GM12864 (cell line): ENCODE data around the gene MRRF.

Source experiments
- DNase-seq: peaks from one replicate; pipeline ENCODE4 v3.0.0-alpha.2; 2011; ENCODE audit warnings: low read depth
- H3K4me3 ChIP-seq: 2 replicates; pipeline ENCODE4 v1.5.1; 2011; ENCODE audit warnings: mild to moderate bottlenecking, low read depth, low read length, control low read depth
- CTCF ChIP-seq: IDR thresholded peaks from 2 replicates; pipeline ENCODE4 v1.5.1; 2011; ENCODE audit warnings: low read depth, mild to moderate bottlenecking, moderate library complexity, low read length, control low read depth, inconsistent platforms; ENCODE audit errors: missing control alignments

Gene MRRF

GRCh38 chr9:122347348-122348287, 82.9 kb downstream of the MRRF start:
- DNase-seq, result no peak
- no peak for TF ChIP-seq CTCF
- peak overlapping the region; percentile 49 for H3K4me3 ChIP-seq

DNA sequence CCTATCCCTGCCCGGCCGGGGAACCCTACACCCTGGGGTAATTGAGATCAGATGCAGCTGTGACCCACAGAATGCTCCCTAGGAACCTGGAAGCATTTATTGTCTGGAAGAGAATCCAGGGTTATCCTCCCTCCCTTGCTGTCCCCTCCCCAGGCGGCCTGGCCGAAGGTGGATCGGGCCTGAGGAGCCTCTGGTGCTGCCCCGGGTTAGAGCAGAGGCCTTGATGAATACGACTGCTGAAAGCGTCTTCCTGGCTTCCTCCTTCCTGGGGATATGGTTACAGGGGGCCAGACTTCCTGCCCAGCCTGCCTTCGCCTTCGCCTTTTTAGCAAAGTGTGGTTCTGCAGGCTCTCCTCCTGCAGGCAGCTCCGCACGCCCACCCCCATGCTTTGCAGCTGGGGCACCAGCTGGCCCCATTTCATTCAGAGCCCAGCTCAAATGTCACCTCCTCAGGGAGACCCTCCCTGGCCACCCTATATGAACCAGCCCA, 83.7 kb downstream of the MRRF start:
- no peak for TF ChIP-seq CTCF
- no peak overlapping the region for H3K4me3 ChIP-seq
- no peak for DNase-seq

DNA sequence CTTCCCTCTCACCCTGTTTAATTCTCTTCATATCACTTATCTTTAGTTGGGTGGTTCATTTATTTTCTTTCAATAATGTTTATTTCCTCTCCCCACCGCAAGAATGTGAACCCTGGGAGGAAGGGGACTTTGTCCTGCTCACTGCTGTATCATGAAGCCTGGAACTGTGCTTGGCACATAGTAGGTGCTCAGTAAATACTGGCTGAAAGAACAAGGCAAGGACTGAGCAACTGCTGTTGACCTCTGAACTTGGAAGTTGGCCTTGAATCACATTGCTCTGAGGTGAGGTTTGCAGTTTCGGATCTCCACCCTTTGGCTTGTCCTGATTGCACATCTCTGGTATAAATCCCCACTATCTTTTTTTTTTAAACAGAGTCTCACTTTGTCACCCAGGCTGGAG, 84.1 kb downstream of the MRRF start:
- TF ChIP-seq CTCF, result no peak
- DNase-seq, result no peak

DNA sequence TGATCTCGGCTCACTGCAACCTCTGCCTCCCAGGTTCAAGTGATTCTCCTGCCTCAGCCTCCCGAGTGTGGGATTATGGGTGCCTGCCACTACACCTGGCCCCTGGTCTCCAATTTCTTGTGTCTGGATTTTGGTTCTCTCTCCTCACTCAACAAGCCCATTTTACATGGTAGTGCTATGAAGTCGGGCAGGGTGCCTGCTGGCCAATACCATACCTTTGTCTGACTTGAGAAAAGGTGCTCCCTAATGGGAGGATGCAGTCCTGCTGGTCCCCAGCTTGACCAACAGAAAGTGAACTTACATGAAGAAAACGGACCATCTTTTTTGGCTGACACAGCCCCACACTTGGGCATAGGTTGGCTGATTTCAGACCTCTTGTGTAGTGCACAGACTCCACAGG, 84.5 kb downstream of the MRRF start:
- TF ChIP-seq CTCF, result no peak
- no peak overlapping the region for H3K4me3 ChIP-seq
- no peak for DNase-seq

More for the DNA sequence above, 84.1 kb downstream of the MRRF start:
- no peak overlapping the region for H3K4me3 ChIP-seq

GRCh38 chr9:122350577-122351355, 86.1 kb downstream of the MRRF start:
- H3K4me3 ChIP-seq, result no peak overlapping the region
- TF ChIP-seq CTCF, result peak; percentile 90
- no peak for DNase-seq

- no peak for TF ChIP-seq CTCF
- no peak for DNase-seq
- no peak overlapping the region for H3K4me3 ChIP-seq
These were observed 90.0 kb downstream of the MRRF start for GRCh38 chr9:122354536-122355199.
